ENCODE measurements around the gene GPR61. TPM values are rescaled to one million over a fixed set of nuclear protein-coding genes. Genes with fewer than 3 reads are reported as not detected.
A peak's percentile ranks its signal among the peaks of the same experiment; 100 is the strongest.

The GPR61 gene
- total and polyA plus RNA-seq, 7 donors: 0.10 to 1.4 (median 0.18) TPM; not detected in 4

GRCh38 chr1:109492779-109493178 is 46.9 kb upstream of the GPR61 start:
- intact Hi-C loops (cut with DNase I): loop anchor here in 1 of 2 donors (5.0 kb wide), 1 partner anchor 70 kb away; no protein-coding TSS in a partner anchor
- Histone ChIP-seq H3K27me3 (ENCODE audit: insufficient read depth in 3 of 3, low read length in 2 of 3) (no peaks in the 10 kb centered on the region), H3K36me3 (ENCODE audit: insufficient read depth in 1 of 2, low read depth in 1 of 2) (peaks cover 0 to 68% of the 10 kb centered on the region in 2 donors), H3K9me3 (no peaks in the 10 kb centered on the region), H3K4me1 (peaks cover 28% of the 10 kb centered on the region), H3K4me3 (no peak overlapping the region), H3K27ac (peak overlapping the region; percentile 36)
- TF ChIP-seq CTCF (IDR thresholded peaks at IDR 0.05): no peak
- DNase-seq (no peak), ATAC-seq (no peak)
- WGBS, 3 donors: 43 to 52% (median 51%) methylated on average over 4 of the region's 4 CpGs

- Histone ChIP-seq H3K4me3 (no peak overlapping the region), H3K9me3 (no peaks in the 10 kb centered on the region), H3K36me3 (ENCODE audit: insufficient read depth in 1 of 2, low read depth in 1 of 2) (peaks cover 0 to 68% of the 10 kb centered on the region in 2 donors), H3K27ac (peak overlapping the region; percentile 77), H3K27me3 (ENCODE audit: insufficient read depth in 3 of 3, low read length in 2 of 3) (no peaks in the 10 kb centered on the region), H3K4me1 (peaks cover 28% of the 10 kb centered on the region)
- intact Hi-C loops (cut with DNase I): loop anchor here in 1 of 2 donors (5.0 kb wide), 1 partner anchor 71 kb away; no protein-coding TSS in a partner anchor
- no peak for ATAC-seq
- TF ChIP-seq CTCF (IDR thresholded peaks at IDR 0.05): no peak
- no peak for DNase-seq
- WGBS, 3 donors: 53 to 64% (median 61%) methylated on average over 4 of the region's 4 CpGs
Measured at GRCh38 chr1:109493227-109493626, 46.4 kb upstream of the GPR61 start.

DNA sequence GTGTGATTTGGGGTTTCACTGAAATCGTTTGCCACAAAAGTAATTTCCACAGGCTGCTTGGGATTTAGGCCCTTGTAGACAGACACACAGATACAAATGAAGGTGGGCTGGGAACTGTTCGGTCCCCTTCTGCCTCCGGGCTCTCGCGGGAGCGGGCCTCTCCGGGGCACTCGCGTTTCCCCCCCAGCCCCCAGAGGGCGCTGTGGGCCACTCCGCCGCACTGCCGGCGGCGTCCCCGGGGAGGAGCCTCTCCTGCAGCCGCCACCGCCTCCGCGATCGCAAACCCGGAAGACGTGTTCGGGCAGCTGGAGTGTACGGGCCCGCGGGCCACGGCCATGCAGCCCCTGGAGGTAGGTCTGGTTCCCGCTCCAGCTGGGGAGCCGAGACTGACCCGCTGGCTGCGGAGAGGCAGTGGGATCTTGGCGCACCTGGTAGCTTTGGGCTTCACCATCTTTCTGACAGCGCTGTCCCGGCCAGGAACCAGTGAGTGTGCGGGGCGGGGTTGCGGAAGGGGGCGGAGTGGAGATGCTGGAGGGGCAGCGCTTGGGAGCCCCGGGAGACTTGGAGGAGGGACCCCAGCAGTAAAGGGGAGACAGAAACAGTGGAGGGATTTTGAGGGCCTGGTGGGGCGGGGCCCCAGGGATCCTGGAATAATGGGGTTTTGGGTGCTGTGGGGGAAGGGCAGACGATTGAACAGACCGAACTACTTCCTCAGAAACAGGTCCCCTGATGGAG is 45.7 kb upstream of the GPR61 start, which contains the start of gene CYB561D1:
CYB561D1 (plus strand) TSS at position 290 of the 735 bp plus-strand sequence; CDS start at position 336, 46 bp downstream.
- Histone ChIP-seq H3K27me3 (ENCODE audit: insufficient read depth in 3 of 3, low read length in 2 of 3) (no peaks in the 10 kb centered on the region), H3K27ac (peak within 1 kb of the TSS; percentile 77), H3K9me3 (no peaks in the 10 kb centered on the region), H3K4me3 (peak within 1 kb of the TSS; percentile 90), H3K4me1 (peaks cover 34% of the 10 kb centered on the region), H3K36me3 (ENCODE audit: insufficient read depth in 1 of 2, low read depth in 1 of 2) (peaks cover 0 to 62% of the 10 kb centered on the region in 2 donors)
- TF ChIP-seq CTCF (IDR thresholded peaks at IDR 0.05): peak; percentile 92
- DNase-seq: peak; percentile 89 to 94
- ATAC-seq: peak; percentile 81 to 90 (median 85)
- 0 to 1% (median 0%) methylated on average over 43 to 44 of the region's 44 CpGs for WGBS, 3 donors
- intact Hi-C loops (cut with DNase I): loop anchor here (1.0 to 5.0 kb wide), 2 partner anchors 38 to 72 kb away; no protein-coding TSS in a partner anchor

DNA sequence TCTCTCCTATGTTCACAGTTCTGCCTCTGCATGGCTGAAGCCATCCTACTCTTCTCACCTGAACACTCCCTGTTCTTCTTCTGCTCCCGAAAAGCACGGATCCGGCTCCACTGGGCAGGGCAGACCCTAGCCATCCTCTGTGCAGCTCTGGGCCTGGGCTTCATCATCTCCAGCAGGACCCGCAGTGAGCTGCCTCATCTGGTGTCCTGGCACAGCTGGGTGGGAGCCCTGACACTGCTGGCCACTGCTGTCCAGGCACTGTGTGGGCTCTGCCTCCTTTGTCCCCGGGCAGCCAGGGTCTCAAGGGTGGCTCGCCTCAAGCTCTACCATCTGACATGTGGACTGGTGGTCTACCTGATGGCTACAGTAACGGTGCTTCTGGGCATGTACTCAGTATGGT is 43.9 kb upstream of the GPR61 start:
- H3K4me3 ChIP-seq: no peak overlapping the region
- no peaks in the 10 kb centered on the region for H3K9me3 ChIP-seq
- TF ChIP-seq CTCF (IDR thresholded peaks at IDR 0.05): no peak
- WGBS, 3 donors: 87 to 91% (median 88%) methylated on average over 7 of the region's 7 CpGs
- ATAC-seq (no peak), DNase-seq (no peak)
- peaks cover 0 to 60% of the 10 kb centered on the region in 2 donors for H3K36me3 ChIP-seq (ENCODE audit: insufficient read depth in 1 of 2, low read depth in 1 of 2)
- intact Hi-C loops (cut with DNase I): loop anchor here in 1 of 2 donors (2.0 kb wide), 1 partner anchor 35 kb away; no protein-coding TSS in a partner anchor
- H3K27ac ChIP-seq: no peak overlapping the region
- peaks cover 36% of the 10 kb centered on the region for H3K4me1 ChIP-seq
- H3K27me3 ChIP-seq (ENCODE audit: insufficient read depth in 3 of 3, low read length in 2 of 3): no peaks in the 10 kb centered on the region
